Kidney epithelial cell (primary cell): ENCODE data around the gene ARL2BP. TPM values are rescaled to one million over a fixed set of nuclear protein-coding genes. Genes with fewer than 3 reads are reported as not detected.
"Not testable (repeated sequence)": the region's sequence is repeated elsewhere in the genome, so short reads cannot be mapped to it uniquely, and the experiment has no call there.

Experiments
- DNase-seq: peaks from one replicate; pipeline ENCODE4 v3.0.0-alpha.2; 2010; ENCODE audit warnings: low read depth
- H3K27me3 ChIP-seq: 2 replicates; pipeline ENCODE4 v1.6.0; 2011; ENCODE audit warnings: low read length; ENCODE audit not compliant: control insufficient read depth, insufficient read depth
- H3K36me3 ChIP-seq: 2 replicates; pipeline ENCODE4 v1.5.1; 2011; ENCODE audit warnings: low read length; ENCODE audit not compliant: control insufficient read depth, insufficient read depth
- H3K4me3 ChIP-seq: 2 replicates; pipeline ENCODE4 v1.5.1; 2011; ENCODE audit warnings: low read depth, mild to moderate bottlenecking, control low read depth, low read length
- CTCF ChIP-seq: IDR thresholded peaks from 2 replicates; pipeline ENCODE4 v1.5.1; 2011; ENCODE audit warnings: mild to moderate bottlenecking, moderate library complexity, low read length, control low read depth, inconsistent platforms; ENCODE audit not compliant: insufficient read depth, poor library complexity, severe bottlenecking
- total RNA-seq: library from RNA; depleted of rRNA; stranded (reverse); fragments of >200 nt; gene quantifications from 2 replicates; pipeline ENCODE4 v1.2.3, GENCODE V29; 2015

Gene ARL2BP
- 70.4 and 78.3 TPM in 2 replicates for total RNA-seq

DNA sequence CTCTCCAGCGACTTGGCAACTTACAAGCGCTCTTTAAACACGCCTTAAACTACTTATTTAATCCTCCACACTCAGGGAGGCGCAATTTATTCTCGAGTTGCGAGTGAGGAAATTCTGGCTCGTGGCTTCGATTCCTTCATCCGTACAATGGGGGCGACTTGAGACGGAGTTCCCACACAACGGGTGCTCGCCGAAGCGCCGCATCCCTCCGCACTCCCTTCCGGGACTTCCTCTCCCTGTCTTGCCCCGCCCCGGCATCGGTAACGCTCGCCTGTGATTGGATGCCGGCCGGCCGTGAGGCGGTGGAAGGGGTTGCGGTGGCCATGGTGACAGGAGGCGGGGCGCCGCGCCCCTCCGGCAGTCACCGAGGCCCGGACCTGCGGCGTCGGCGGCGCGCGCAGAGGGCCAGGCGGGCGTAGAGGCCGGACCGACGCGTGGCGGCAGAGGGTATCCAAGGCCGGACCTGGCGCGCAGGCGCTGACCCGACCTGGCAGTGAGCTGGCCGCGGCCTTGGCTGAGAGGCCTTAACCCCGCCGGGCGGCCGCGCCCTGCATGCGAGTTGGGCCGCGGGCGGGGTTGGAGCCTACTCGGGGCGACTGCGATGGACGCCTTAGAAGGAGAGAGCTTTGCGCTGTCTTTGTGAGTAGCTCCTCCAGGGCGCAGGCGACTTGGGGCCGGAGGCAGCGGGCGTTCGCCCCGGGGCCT, at the start of gene ARL2BP:
Gene ARL2BP, plus strand, starts transcription at position 493 of the 705 bp plus-strand sequence. Its CDS starts 109 bp downstream, at position 602.
- DNase-seq = peak; percentile 88
- Histone ChIP-seq H3K36me3 (no peaks in the 10 kb centered on the region), H3K4me3 (peak within 1 kb of the TSS; percentile 89), H3K27me3 (no peaks in the 10 kb centered on the region)
- no peak for TF ChIP-seq CTCF

DNA sequence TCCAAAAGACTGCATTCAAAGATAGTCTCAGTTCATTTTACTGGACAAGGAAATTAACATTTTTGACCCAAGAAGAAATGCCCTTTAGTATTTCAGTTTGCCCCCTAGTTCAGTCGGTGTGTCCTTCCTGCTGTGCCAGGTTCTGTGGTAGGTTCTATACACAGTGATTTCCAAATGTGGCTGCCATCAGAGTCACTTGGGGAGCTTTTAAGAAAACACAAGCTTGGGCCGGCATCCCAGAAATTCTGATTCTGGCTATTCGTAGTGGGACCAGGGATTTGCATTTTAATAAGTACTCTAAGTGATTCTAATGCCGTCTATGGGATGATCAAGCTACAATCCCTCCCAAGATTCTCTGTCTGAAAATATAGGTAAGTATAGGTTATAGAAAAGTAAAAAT, 48.8 kb upstream of the ARL2BP start:
- no peak for TF ChIP-seq CTCF
- DNase-seq = no peak
- H3K36me3 ChIP-seq = no peaks in the 10 kb centered on the region
- H3K4me3 ChIP-seq = no peak overlapping the region
- H3K27me3 ChIP-seq = no peaks in the 10 kb centered on the region

GRCh38 chr16:57196753-57197152, 48.3 kb upstream of the ARL2BP start:
- no peak for TF ChIP-seq CTCF
- Histone ChIP-seq H3K4me3 (no peak overlapping the region), H3K27me3 (no peaks in the 10 kb centered on the region), H3K36me3 (no peaks in the 10 kb centered on the region)
- DNase-seq = no peak

DNA sequence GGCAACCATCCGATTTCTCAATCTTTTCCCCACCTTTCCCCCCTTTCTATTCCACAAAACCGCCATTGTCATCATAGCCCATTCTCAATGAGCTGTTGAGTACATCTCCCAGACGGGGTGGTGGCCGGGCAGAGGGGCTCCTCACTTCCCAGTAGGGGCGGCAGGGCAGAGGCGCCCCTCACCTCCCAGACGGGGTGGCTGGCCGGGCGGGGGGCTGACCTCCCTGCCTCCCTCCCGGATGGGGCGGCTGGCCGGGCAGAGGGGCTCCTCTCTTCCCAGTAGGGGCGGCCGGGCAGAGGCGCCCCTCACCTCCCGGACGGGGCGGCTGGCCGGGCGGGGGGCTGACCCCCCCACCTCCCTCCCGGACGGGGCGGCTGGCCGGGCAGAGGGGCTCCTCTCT, 44.7 kb upstream of the ARL2BP start:
- H3K27me3 ChIP-seq, DNase-seq, H3K36me3 ChIP-seq, H3K4me3 ChIP-seq: not testable (repeated sequence)

DNA sequence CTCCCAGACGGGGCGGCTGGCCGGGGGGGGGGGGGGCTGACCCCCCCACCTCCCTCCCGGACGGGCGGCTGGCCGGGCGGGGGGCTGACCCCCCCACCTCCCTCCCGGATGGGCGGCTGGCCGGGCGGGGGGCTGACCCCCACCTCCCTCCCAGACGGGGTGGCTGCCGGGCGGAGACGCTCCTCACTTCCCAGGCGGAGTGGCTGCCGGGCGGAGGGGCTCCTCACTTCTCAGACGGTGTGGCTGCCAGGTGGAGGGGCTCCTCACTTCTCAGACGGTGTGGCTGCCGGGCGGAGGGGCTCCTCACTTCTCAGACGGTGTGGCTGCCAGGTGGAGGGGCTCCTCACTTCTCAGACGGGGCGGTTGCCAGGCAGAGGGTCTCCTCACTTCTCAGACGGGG, 44.1 kb upstream of the ARL2BP start:
- not testable (repeated sequence) for DNase-seq, H3K36me3 ChIP-seq, H3K4me3 ChIP-seq, H3K27me3 ChIP-seq

DNA sequence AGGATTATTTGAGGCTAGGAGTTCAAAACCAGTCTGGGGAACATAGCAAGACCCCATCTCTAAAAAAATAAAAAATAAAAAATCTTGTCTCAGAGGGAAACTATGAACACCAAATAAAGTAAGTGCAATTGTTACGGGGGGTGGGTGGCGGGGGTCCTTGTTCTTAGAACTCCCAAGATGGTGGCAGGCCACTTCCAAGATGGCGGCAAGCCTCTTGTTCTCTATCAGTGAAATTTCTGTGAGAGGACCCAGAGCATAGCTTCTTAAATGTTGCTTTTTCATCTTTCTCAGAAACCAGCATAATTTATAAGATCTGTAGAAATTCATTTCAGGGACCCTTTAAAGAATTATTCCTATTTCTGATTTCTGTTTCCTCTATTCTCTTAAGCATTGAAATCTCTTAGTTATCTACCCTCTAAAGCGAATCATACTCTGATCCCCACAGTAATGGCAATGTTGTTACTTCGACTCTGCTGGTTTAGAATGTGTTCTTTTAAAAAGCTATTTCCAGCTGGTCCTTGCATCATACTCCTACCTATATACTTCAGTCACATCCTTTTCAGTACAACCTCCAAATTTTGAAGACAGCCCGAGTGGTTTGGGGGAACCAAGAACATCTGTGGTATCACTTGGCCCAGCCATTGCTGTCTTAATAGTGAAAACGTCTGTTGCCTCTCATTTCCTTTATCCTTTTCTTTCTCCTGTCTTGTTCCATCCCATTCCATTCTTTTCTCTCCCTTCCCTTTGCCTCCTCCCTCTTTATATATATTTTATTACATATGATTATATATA, 42.8 kb upstream of the ARL2BP start:
- Histone ChIP-seq H3K27me3 (no peaks in the 10 kb centered on the region), H3K4me3 (no peak overlapping the region), H3K36me3 (no peaks in the 10 kb centered on the region)
- no peak for TF ChIP-seq CTCF
- DNase-seq = no peak
